CD4-positive, alpha-beta T cell treated with Interleukin-1 beta for 1 hour (primary cell): ENCODE data around the gene YRDC.
"Not testable (repeated sequence)": the region's sequence is repeated elsewhere in the genome, so short reads cannot be mapped to it uniquely, and the experiment has no call there.

Experiments
- DNase-seq, 2 donors: peaks; one replicate each; pipeline ENCODE4 v3.0.0-alpha.2; 2020 to 2022

Gene YRDC

GRCh38 chr1:37821481-37821880, 13.5 kb upstream of the YRDC start:
- DNase-seq, result no peak

GRCh38 chr1:37817481-37817880, 9.5 kb upstream of the YRDC start:
- DNase-seq, result no peak

DNA sequence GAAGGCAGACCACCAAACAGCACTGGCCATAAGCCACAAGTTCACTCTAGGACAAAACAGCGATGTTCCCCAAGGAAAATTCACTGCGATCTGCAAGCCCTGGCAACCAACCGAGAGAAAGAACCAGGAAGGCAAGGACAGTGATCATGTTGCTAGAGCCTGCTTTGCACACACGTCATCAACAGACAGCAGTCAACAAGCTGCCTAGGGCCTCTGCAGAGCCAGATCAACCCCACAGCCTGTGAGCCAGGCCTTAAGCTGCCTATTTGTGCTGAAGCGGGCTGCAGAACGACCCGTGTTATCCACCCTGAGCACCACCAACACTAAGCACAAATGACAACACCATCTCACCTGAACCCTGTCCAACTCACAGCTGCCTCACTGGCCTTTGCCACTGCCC, 6.2 kb upstream of the YRDC start:
- DNase-seq, result no peak

GRCh38 chr1:37813529-37814145, 5.6 kb upstream of the YRDC start:
- DNase-seq, result no peak

- peak; percentile 69 to 73 for DNase-seq
These were observed 3.1 kb upstream of the YRDC start for GRCh38 chr1:37811027-37811655.

- DNase-seq, result no peak
These were observed 1.9 kb upstream of the YRDC start for GRCh38 chr1:37809942-37810341.

DNA sequence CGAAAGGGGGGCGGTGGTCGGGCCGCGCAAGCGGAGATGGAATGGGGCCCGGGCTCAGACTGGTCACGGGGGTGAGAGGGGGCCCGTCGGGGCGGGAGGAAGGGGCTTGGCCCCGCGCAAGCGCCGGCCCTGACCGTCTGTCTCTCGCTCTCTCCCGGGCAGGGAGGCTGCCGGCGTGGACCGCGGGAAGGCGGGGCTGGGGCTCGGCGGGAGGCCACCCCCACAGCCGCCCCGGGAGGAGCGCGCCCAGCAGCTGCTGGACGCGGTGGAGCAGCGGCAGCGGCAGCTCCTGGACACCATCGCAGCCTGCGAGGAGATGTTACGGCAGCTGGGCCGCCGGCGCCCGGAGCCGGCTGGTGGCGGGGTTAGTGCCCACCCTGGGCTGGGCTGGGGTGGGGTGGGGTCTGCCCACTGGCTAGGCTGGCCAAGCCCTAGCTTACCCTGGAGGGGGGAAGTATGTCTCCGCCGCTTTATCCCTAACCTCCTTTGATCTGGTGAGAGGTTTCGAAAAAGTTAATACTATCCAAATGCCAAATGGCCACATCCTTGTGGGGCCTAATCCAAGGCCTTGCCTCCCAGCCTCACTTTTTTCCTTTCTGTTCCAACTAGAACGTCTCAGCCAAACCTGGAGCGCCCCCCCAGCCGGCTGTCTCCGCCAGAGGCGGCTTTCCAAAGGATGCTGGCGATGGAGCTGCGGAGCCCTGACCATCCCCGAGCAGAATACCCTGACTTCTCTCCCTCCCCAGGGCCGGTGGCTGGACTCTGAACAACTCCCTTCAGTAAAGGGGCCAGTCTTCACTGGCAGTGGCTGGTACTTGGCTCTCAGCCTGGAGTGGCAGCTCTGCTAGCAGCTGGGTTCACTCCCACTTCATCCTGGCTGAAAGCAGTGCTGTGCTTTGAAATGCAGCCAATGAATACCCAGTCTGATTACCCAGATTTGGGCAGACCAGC, 636 bp upstream of the YRDC start:
- peak in 1 of 2 donors; percentile 57 for DNase-seq

- no peak for DNase-seq
These were observed 821 bp downstream of the YRDC start for GRCh38 chr1:37807220-37807554.

DNA sequence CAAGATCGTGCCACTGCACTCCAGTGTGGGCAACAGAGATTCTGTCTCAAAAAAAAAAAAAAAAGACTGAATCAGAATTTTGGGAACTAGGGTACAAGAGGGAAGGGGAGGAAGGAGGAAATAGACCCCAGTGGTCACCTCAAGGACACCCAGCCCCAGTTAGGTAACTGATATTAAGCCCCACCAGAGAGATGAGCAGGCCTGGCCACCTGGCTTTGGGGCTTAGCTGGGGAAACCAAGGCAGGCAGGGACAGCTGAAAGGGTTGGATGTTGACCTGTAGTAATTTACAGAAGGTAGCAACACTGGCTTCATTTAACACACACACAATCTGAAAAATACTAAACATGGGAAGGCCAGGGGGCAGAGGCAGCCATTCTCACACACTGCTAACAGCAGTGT, 5.6 kb downstream of the YRDC start:
- DNase-seq, result no peak

DNA sequence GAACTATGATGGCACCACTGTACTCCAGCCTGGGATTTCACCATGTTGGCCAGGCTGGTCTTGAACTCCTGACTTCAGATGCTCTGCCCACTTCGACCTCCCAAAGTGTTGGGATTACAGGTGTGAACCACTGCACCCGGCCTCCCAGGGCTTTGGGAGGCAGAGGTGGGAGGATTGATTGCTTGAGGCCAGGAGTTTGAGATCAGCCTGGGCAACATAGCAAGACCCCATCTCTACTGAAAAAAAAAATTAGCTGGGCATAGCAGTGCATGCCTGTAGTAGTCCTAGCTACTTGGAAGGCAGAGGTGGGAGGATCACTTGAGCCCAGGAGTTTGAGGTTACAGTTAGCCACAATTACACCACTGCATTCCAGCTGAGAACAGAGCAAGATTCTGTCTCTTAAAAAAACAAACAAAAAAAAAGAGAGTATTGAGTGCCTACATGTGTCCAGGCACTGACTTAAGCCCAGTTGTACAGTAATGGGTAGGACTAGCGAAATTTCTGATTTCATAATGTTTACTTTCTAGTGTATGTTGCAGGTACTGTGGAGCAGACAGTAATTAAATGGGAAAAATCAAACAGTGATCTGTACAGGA, 10.2 kb downstream of the YRDC start:
- no peak for DNase-seq

GRCh38 chr1:37795340-37796125, 12.5 kb downstream of the YRDC start:
- peak; percentile 25 to 34 for DNase-seq

GRCh38 chr1:37794372-37795339, 13.4 kb downstream of the YRDC start:
- no peak for DNase-seq

DNA sequence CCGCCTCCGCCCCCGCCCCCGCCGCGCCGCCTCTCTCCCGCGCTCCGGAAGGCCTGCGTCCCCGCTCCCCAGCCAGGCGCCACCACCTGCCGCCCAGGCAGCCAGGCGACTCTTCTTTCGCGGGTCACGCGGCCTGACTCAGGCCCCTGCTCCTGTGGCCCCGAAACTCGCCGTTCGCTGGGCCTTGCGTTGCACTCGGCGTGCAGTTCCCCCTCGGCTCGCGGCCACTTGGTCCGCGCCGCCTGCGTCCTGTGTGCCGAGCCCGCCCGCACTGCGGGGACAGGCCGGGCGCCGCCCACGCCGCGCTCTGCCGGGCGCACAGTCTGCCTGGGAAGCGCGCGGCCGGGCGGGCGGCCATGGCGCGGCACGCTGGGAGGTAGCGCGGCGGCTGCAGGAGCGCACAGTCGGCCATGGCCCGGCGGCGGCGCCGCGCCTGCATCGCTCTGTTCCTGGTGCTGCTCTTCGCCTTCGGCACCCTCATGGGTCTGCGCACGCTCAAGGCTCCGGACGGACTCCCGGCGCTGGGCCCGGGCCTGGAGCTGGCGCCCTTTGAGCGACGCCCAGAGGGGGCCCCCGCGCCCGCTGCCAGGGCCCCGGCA, 14.1 kb downstream of the YRDC start, which contains the start of gene MANEAL:
TSS of gene MANEAL (plus strand) at position 75 of the 599 bp plus-strand sequence. CDS start at position 411, 336 bp downstream.
- peak; percentile 26 to 31 for DNase-seq

DNA sequence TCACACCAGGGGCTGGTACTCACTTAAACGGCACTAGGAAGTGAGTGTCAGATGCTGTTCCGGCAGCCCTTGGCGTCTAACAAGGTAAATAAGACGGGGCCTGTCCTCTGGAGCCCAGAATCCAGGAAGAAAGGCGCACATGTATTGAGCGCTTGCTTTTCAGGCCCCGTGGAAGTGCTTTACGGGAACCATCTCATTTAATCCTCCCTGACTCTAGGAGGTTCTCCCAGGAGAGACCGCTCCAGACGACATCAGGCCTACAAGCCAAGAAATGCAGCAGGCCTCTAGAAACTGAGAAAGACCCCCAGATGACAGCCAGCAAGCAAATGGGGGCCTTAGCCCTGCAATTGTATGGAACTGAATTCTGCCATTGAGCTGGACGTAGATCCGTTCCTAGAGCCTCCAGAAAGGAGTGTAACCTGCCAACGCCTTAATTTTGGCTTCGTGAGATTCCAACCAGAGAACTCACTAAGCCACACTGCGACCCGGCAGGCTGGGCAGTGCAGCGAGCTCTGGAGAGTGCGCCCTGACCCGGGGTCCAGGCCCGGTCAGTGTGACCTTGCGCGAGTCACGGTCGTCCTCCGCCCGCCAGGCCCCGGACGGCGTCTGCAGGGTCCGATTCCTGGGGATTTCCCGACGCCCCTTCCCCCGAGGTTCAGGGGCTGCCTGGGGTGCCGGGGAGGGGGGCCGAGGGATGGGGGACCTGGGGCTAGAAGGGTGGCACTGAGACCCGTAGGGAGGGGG, 14.9 kb downstream of the YRDC start:
- no peak for DNase-seq

DNA sequence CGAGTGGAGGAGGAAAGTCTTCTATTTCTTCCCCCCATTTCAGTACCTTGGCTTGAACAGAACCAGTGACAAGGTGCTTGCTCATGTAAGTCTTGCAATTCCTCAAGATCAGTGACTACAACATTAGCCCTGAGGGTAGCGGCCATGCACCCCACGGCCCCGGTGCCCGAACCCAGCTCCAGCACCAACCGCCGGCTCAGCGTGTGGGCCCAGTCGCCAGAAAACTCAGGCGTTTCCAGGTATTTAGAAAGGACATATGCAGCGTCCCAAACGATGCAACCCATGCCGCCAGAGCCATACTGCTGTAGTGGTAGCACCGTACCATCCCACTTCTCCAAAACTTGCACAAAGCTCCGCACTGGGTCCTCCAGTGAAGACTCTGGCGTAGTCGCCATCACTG, 25.5 kb downstream of the YRDC start:
- no peak for DNase-seq

- DNase-seq, result no peak
These were observed 29.4 kb downstream of the YRDC start for GRCh38 chr1:37778654-37779053.

DNA sequence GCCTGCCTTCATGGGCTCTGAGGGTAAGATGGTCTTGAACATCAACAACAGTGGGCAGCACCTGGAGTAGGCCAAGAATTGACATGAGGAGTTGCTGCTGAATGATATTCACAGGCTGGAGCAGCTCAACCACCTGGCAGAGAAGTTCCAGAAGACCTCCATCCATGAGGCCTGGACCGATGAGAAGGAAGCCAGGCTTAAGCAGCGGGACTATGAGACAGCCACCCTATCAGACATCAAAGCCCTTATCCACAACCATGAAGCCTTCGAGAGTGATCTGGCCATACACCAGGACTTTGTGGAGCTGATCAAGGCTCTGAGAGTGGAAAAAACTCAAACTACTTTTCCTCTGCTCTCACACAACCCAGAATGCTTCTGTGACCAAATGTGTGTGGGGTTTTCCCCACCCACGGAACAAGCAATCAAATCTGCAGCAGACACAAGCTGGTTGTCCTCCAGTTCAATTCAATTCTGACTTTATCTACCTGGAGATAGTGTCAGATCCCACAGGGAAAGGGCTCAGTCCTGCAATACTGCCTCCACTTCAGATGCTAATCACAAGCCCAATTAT, 31.0 kb downstream of the YRDC start:
- no peak for DNase-seq

GRCh38 chr1:37771440-37771839, 36.6 kb downstream of the YRDC start:
- DNase-seq, result not testable (repeated sequence)

GRCh38 chr1:37767488-37767887, 40.5 kb downstream of the YRDC start:
- DNase-seq, result no peak
